Fibroblast of skin of abdomen (primary cell): Measurements from ENCODE around the gene PCK2.

Experiments used
- DNase-seq: peaks from one replicate; pipeline ENCODE4 v3.0.0-alpha.2; 2013

The PCK2 gene

DNA sequence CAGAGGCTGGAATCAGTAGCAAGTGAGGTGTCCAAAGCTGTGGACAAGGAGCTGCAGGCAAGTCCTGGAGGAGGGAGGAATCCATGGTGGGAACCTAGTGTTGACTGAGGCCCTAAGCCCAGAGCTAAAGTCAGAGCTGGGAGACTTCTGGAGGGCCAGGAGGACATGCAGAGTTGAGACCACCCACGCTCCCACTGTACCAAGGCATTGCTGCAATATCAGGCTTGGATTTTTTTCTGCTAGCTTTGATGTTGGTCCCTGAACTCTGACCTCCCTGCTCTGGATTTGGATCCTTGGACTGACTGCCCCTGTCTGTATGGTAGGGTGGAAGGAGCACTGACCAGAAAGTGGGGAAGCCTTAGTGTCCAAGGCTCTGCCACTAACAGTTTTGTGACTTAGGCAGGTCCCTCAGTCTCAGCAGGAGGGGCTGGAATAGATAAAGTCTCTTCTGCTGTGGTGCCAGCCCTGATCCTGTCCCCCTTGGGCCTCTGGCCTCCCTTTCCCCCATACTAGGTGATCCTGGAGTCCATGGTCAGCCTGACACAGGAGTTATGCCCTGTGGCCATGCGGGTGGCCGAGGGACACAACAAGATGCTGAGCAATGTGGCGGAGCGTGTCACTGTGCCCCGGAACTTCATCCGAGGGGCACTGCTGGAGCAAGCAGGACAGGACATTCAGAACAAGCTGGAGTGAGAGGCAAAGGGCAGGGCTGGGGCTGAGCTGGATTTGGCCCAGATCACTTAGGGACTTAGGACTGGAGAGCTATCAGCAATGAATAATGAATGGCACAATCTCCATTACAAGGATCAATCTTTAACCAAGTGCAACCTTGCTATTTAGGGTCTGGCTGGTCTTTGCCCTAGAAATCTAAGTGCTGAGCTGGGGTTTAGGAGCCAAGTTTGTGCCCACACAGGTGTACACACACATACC, 32.9 kb upstream of the PCK2 start:
- DNase-seq = no peak

DNA sequence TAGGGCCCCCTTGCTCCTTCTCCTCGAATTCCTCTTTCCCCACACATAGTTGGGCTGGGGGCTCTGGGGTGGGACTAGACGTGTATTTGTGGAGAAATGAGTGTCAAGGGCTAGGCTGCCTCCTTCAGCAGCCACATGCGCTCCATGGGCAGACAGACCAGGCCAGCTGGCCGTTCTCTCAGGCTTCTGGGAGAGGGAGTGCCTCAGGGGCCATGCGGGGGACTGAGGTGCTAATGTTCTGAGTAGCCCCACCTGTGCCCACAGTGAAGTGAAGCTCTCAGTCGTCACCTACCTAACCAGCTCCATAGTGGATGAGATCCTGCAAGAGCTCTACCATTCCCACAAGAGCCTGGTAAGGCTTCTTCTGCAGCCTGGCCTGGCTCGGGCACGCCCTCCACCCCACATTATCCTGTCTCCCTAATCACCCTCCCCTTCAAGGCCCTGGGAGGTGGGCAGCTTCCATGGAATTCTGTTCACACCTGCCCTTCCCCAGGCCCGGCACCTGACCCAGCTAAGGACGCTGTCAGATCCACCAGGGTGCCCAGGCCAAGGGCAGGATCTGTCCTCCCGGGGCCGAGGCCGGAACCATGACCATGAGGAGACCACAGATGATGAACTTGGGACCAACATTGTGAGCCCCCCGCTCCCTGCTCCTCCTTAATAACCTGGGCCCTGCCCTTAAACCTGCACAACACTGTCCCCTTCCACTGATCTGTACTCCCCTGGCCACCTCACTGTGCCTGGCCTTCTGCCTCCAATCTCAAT, 31.7 kb upstream of the PCK2 start:
- no peak for DNase-seq

DNA sequence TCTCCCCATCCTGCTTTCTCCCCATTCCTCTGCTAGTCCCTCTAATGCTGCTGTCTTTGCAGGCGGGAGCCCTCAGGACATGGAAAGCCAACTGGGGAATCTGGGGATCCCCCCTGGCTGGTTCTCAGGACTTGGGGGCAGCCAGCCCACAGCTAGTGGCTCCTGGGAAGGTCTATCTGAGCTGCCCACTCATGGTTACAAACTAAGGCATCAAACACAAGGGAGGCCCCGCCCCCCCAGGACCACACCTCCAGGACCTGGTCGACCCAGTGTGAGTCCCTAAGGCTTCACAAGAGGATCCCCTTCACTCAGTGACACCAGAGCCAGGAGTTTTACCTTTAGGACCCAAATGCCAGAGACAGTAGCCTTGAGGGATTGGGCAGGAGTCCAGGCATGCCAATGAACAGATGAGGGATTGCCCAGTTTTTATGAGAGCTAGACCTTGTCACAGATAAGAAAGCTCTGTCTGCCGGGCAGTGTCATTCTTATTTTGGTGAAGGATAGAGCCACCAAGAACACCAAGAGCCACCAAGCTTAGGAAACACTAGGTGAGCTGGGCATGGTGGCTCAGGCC, 30.8 kb upstream of the PCK2 start:
- DNase-seq = no peak

DNA sequence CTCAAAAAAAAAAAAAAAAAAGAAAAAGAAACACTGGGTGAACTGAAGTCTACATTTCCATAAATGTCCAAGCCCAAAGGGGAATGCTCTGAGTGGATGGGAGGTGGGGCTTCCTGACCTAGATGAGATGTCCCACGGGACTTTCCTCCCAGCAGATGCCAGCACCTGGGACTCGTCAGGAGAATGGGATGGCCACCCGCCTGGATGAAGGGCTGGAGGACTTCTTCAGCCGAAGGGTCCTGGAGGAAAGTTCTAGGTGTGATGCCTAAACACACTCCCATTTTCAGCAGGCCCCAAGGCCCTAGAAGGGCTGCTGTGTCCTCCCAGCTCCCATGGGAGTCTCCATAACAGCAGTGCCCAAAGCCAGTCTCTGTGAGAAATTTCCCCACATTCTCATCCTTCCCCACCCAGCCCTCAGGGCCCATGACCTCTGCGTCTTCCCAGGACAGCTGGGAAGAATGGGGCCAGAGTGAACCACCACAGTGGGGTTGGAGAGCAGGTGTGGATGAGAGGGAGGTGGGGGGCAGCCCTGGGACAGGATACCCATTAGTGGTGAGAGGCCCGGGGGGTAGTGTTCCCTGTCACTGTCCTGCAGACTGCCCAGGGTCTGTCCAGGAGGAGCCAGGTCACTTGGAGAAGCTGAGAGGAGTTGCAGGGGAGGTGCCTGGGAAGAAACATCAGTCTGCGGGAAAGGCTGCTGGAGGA, 29.9 kb upstream of the PCK2 start:
- DNase-seq = no peak

DNA sequence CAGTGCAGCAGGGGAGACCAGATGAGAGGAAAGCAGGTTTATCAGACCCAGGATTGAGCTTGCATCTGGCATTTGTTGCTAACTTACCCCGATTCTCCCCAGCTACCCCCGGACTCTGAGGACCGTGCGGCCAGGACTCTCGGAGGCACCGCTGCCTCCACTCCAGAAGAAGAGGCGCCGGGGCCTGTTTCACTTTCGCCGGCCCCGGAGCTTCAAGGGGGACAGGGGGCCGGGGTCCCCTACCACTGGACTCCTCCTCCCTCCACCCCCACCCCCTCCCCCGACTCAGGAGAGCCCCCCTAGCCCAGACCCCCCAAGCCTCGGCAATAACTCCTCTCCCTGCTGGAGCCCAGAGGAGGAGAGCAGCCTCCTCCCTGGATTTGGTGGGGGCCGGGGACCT, 29.3 kb upstream of the PCK2 start:
- DNase-seq = no peak

DNA sequence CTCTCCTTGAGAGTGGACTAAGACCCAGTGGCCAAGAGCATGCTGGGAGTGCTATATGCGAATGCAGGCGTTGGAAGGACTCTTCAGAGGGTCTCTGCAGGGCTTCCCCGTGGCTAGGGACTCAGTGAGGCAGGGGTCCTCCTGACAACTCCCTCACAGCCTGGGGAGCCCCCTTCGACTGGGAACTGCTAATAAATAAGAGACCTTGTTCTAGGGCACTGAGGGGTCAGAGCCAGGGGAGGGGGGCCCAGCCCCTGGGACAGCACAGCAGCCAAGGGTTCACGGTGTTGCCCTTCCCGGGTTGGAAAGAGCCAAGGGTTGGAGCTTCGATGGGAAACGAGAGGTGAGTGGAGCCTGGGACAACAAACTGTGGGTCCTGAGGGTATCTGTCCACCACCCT, 28.7 kb upstream of the PCK2 start:
- DNase-seq = no peak

DNA sequence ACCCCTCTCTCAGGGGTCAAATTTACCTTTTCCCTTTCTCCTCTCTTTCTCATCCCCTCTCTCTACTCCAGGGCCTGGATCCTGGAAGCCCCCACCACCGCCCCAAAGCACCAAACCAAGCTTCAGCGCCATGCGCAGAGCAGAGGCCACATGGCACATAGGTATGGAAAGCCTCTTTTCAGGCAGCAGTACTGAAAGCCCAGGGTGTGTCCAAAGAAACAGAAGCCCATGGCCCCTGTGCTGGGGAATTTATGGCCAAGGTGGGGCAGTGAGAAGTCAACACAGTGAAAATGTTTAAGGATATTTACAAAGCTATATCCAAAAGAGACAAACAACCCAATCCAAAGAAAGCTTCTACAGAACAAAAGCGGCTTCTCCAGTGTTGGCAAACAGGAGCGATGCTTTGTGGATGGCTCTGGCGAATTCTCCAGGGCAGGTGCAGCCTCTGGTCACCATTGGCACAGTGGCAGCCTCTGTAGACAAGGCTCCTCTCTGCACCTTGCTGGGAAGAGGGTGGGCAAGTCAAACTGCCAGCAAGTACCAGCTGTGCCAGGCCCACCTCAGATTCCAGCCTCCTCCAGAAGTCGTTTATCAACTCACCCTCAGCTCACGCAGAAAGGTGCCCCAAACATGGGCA, 27.5 kb upstream of the PCK2 start:
- DNase-seq = no peak

DNA sequence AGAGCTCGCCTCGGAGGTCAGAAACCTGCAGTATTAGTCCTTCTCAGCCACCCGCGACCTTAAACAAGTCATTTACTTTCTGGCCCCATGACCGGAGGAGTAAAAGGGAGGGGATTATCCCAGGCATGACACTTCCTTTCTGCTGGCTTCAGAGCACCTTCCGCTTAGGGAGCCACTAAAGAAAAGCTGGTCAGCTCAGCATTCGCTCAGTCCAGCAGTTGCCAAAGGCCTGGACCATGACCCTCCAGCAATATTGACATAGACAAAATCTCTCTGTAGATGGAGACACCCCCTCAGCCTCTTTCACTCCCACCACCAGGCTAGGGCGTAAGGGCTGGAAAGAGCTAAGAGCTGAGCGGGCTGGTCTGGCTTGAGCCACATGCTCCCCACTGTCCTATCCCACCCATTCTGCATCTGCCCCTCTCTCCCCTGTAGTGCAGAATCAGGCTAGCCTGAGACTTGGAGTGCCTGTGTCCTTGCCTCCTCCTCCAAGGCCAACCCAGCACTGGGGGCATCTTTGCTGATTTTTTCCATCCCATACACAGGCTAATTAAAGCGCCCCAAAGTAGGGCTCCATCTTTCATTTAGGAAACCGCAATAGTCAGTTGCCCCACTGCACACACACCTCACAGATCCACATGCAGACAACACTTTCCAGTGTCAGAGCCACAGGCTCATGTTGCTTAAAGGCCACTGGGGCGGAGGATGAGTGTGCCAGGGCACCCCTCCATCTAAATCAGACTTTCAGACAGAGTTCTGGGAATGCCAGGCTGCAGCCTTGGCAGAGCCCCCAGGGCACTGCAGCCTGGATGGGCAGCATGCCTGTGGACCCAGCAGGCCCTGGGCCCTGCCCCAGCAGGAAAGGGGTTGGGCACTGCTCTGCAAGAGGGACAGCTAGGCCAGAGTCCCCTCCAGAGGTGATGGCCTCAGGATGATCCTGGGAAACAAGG, 26.7 kb upstream of the PCK2 start:
- no peak for DNase-seq

DNA sequence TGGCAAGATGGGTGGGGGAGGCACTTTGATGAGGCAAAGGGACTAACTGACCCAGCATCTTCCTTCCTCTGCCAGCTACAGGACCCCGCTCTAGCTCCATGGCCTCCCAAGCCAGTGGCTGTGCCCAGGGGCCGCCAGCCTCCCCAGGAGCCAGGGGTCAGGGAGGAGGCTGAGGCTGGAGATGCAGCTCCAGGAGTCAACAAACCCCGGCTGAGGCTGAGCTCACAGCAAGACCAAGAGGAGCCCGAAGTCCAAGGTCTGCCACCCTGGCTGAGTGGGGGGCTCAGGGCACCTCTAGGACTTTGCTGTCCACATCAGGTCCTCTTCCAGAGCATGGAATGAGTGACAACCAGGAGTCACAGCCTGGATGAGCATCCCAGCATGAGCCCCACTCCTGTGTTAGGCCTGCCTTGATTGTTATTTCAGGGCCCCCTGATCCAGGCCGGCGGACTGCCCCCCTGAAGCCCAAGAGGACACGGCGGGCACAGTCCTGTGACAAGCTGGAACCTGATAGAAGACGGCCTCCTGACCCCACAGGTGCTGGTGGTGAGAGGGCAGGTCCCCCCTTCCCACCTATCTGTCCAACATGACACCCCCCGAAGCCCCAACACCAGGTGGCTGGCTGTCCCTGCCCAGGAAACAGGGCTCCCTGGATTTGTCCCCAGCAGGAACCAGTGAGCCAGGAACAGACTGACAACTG, 25.2 kb upstream of the PCK2 start:
- no peak for DNase-seq

DNA sequence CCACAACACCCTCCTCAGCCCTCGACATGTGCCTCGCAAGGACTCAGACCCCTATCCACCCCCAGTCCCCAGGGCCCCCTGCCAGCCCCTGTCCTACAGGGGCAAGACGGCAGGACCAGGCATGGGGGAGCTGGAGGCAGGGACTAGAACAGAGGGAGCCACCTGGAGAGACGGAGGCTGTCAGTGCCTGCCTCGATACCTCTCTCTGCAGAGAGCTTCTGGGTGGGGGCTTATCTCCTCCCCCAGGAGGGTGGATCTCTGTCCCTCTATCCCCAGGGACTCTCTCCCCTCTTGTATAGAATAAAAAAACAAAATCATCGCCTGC, 24.7 kb upstream of the PCK2 start:
- no peak for DNase-seq

DNA sequence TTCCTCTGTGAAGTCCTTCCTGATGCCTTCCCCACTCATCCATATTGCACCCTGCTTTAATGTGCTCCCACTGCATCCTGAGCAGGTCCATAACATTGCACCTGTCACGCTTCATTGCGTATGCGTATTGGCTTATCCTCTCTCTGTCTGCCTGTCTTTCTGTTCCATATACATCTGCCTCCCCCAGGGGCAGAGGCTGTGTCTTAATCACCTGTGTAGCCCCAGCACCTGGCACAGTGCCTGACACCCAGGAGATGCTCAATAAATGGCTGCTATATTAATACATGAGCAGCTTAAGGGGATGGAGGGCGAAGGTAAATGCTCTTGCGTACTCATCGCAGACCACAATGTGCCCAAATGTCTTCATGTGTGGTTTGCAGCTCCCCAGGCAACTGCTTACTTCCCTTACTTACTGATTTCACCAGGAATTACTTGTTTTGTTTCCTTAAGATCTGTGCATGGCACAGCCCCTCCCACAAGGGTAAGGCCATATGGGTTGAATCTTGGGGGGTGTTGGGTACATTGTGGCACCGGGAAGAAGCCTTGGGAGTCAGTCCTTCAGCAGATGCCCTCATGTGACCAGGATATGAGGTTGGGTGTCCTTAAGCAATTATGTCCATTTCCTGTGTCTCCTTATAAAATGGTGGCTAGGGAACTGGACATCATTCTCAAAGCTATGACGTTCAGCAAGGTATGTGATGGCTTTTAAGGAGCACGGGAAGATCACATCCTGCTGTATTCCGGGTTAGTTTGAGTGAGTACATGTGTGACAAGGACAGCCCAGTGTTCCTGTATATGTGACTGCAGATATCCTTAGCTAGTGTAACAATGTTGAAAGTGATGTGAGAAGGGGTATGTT, 23.6 kb upstream of the PCK2 start:
- DNase-seq = no peak

DNA sequence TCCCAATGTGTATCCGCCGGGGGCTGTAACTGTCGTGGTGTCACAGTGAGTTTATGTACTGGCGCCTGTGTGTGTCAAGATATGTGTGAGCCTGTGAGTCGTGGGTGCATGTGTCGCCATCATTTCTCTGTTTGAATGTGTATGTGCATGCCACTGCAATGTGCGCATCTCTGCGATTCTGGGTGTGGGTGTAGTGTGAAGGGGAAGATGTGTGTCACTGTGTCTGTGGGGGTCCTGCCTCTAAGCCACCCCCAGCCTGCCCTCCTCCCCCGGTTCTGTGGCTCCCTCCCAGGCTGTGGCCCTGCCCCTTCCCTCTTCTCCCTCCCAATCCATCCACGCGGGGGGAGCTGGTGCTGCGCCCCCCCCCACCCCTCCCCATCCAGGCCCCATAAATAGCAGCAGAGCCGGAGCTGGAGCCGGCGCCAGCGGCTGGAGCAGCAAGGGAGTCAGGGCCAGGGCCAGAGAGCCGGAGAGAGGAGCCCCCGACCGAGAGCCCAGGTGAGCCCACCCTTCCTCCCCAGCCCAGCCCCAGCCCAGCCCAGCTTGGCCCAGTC, 22.9 kb upstream of the PCK2 start, which contains the start of gene CPNE6:
TSS of gene CPNE6 (plus strand) at position 419 of the 554 bp plus-strand sequence. CDS start 1,375 bp downstream, outside the sequence.
- DNase-seq = no peak

DNA sequence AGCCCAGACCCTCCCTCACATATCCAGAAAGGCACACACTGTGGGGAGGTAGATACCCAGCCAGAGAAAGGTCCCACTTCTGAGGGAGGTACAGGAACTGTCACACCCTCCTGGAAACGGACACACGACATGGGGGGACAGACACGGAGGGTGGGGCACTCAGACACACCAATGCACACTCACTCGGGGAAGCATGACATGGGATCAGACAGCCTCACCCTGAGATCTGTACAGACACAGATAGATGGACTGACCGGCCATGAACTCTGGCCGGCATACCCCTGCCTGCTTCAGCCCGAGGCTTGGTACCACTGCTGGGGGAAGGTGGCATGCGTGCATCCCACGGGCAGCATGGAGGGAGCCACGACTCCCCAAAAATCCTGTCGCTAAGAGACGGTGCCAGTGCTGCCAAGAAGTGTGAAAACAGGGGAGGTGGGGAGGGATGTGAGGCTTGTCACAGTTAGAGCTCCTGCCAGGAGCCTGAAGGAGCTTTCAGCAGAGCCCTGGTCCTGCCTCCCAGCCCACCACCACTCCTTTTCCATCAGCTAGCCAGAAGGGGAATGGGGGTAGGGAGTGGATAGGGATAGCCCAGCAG, 22.2 kb upstream of the PCK2 start:
- no peak for DNase-seq

DNA sequence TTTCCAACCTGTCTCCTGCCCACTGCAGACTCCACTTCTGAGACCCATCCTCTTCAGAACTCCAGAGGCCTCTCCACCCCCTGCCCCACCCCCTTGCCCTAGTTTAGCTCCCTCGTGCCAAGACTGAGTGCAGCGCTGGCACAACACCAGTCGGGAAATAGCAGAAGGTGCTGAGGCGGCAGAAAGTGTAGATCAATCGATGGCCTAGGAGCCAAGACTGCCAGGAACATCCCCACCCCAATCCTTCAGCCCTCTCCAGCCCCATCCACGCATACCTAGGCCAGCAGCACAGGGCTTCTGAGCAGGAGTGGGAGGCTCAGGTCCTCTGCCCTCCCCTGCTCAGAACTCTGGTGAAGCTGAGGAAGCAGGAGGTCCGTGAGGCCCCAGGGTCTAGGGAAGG, 21.7 kb upstream of the PCK2 start:
- DNase-seq = no peak

DNA sequence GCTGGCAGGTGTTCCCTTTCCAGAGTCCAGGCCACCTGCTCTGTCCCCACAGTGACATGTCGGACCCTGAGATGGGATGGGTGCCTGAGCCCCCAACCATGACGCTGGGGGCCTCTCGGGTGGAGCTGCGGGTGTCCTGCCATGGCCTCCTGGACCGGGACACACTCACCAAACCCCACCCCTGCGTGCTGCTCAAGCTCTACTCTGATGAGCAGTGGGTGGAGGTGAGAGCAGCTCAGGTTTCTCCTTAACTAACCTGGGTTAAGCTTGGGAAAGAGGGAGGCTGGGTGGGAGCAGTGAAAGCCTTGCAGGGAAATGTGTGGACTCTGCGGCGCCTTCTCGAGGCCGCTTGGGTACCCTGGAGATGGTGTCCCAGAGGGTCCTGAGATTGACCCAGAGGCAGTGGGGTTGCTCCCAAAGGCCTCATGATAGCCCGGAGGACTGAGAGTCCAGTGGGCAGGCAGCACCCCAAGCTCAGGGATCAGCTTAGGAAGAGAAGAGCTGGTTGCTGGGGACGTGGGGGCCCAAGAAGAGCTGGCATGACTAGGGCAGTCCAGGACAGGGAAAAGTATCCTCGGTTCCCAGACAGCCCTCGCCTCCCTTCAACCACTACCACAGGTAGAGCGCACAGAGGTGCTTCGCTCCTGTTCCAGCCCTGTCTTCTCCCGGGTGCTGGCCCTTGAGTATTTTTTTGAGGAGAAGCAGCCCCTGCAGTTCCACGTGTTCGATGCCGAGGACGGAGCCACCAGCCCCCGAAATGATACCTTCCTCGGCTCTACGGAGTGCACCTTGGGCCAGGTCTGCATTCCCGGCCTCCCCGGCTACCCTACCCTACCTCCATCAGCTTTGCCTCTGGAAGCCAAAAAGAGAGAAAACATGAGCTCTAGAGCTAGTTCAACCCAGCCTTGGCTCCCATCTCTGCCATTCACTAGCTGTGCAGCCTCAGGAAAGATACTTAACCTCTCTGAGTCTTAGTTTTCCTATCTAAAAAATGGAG, 20.9 kb upstream of the PCK2 start:
- DNase-seq = no peak

DNA sequence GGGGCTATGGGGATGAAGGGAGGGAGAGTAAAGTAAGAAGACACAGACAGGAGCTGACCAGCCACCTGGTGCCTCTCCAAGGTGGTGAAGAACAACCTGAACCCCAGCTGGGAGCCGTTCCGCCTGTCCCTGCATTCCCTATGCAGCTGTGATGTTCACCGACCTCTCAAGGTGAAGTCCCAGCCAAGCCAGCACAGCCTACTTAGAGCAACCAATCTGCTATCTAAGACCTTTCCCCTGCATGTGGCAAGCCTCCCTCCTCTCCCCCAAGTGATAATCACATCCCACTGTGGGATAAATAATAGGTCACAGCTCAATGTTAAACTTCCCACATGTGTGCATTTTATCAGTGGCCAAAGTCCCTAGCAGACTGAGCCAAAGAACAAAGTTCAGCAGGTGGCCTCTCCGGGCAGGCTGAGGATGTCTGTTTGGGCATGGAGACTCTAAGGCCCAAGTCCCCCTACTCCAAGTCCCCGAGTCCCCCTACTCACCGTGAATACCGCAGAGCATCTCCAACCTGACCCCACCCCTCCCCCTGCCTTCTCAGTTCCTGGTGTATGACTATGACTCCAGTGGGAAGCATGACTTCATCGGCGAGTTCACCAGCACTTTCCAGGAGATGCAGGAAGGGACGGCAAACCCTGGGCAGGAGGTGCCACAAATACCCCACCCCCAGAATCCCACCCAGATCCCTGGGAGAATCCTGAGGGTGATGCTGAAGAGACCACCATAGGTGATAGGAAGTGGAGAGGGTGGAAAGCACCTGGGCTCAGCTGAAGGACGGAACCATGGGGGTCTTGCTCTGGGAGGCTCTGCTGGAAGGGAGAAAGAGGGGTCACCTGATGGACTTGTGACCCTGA, 19.3 kb upstream of the PCK2 start:
- no peak for DNase-seq
